ENCODE results near the gene TOPAZ1. TPM values are rescaled to one million over a fixed set of nuclear protein-coding genes. Genes with fewer than 3 reads are reported as not detected.
A peak's percentile ranks its signal among the peaks of the same experiment; 100 is the strongest.

TOPAZ1 gene
- total and polyA plus RNA-seq, 2 experiments from 2014 or later = not detected

GRCh38 chr3:44338828-44339127 lies 97.1 kb downstream of the TOPAZ1 start:
- peak overlapping the region; percentile 45 for H2AFZ ChIP-seq

DNA sequence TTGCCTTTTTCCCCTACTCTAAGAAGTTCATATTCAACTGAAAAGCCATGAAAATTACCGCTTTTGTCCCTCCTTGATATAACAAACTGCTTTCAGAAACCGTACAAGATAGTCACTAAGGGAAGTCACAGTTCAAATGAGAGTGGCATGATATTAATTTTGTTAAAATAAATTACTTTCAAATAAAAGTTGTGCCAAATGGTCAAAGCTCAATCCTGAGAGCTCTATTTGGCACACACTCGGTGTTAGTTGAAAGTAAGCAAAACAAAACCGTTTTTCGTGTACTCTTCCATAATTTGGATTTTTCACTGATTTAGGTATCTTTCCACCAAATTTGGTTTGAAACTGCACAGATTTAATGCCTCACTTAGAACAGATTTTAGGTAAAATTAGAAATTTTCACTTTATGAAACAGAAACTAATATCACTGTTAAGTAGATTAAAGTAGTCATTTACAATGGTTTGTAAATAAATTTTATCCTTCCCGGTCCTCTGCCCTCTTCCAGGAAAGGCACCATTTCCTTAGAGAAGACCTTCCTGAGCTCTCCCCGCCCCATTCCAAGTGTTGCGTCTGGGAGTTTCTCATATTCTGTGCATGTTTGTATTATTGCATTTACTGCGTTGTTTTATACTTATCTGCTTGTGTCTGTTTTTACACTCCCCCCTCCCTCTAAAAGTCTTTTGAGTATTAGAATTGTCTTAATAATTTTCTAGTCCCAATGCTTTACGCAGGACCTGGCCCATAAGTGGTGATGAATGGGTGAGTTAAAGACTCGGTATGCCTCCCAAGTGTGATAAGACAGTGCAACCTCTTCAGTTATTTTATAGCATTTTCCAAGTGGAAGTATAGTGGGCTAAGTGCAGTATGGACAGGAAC lies 97.7 kb downstream of the TOPAZ1 start:
- Histone ChIP-seq H2AFZ (peak overlapping the region; percentile 45), H3K27ac (peak overlapping the region; percentile 97), H3K9me3 (ENCODE audit: low read depth) (no peaks in the 10 kb centered on the region), H3K4me3 (peak overlapping the region; percentile 81), H3K4me2 (peak overlapping the region; percentile 77), H3K36me3 (replicated peaks; ENCODE audit: insufficient read depth, low read depth) (no peaks in the 10 kb centered on the region), H3K79me2 (peaks cover 50% of the 10 kb centered on the region), H4K20me1 (ENCODE audit: insufficient read depth, poor library complexity, severe bottlenecking) (no peaks in the 10 kb centered on the region), H3K9me2 (replicated peaks; ENCODE audit: insufficient read depth) (no peaks in the 10 kb centered on the region), H3K27me3 (no peaks in the 10 kb centered on the region), H3K4me1 (ENCODE audit: insufficient read depth) (peaks cover 14% of the 10 kb centered on the region)
- 18% methylated on average over 11 of the region's 11 CpGs for WGBS (ENCODE audit: low lambda C conversion rate, missing lambda C conversion rate)
- TF ChIP-seq EZH2 (IDR thresholded peaks at IDR 0.05; ENCODE audit: borderline replicate concordance) (no peak), EZH2phosphoT487 (IDR thresholded peaks at IDR 0.05; ENCODE audit: low read depth, severe bottlenecking, unreplicated experiment) (no peak)
- TF ChIP-seq, protein P1, sequence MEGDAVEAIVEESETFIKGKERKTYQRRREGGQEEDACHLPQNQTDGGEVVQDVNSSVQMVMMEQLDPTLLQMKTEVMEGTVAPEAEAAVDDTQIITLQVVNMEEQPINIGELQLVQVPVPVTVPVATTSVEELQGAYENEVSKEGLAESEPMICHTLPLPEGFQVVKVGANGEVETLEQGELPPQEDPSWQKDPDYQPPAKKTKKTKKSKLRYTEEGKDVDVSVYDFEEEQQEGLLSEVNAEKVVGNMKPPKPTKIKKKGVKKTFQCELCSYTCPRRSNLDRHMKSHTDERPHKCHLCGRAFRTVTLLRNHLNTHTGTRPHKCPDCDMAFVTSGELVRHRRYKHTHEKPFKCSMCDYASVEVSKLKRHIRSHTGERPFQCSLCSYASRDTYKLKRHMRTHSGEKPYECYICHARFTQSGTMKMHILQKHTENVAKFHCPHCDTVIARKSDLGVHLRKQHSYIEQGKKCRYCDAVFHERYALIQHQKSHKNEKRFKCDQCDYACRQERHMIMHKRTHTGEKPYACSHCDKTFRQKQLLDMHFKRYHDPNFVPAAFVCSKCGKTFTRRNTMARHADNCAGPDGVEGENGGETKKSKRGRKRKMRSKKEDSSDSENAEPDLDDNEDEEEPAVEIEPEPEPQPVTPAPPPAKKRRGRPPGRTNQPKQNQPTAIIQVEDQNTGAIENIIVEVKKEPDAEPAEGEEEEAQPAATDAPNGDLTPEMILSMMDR (IDR thresholded peaks at IDR 0.05; ENCODE audit: poor library complexity) = no peak
- DNase-seq (ENCODE audit: low spot score) = peak; percentile 19

More at GRCh38 chr3:44338828-44339127, 97.1 kb downstream of the TOPAZ1 start:
- H4K20me1 ChIP-seq (ENCODE audit: insufficient read depth, poor library complexity, severe bottlenecking) = no peaks in the 10 kb centered on the region
- H3K9me3 ChIP-seq (ENCODE audit: low read depth) = no peaks in the 10 kb centered on the region
- H3K27ac ChIP-seq = peak overlapping the region; percentile 97
- H3K4me1 ChIP-seq (ENCODE audit: insufficient read depth) = peaks cover 14% of the 10 kb centered on the region
- no peaks in the 10 kb centered on the region for H3K9me2 ChIP-seq (replicated peaks; ENCODE audit: insufficient read depth)
- WGBS (ENCODE audit: low lambda C conversion rate, missing lambda C conversion rate) = under 1% methylated on average over 15 of the region's 15 CpGs
- DNase-seq (ENCODE audit: low spot score) = no peak
- H3K79me2 ChIP-seq = peaks cover 44% of the 10 kb centered on the region
- peak overlapping the region; percentile 81 for H3K4me3 ChIP-seq
- H3K4me2 ChIP-seq = peak overlapping the region; percentile 77
- no peaks in the 10 kb centered on the region for H3K27me3 ChIP-seq
- no peaks in the 10 kb centered on the region for H3K36me3 ChIP-seq (replicated peaks; ENCODE audit: insufficient read depth, low read depth)
- TF ChIP-seq EZH2 (IDR thresholded peaks at IDR 0.05; ENCODE audit: borderline replicate concordance) (no peak), EZH2phosphoT487 (IDR thresholded peaks at IDR 0.05; ENCODE audit: low read depth, severe bottlenecking, unreplicated experiment) (no peak)

- Histone ChIP-seq H3K4me3 (peak overlapping the region; percentile 81), H3K27ac (peak overlapping the region; percentile 97)
- 76% methylated on average over 3 of the region's 3 CpGs for WGBS (ENCODE audit: low lambda C conversion rate, missing lambda C conversion rate)
Measured at GRCh38 chr3:44340058-44340395, 98.3 kb downstream of the TOPAZ1 start.

More at GRCh38 chr3:44340058-44340395, 98.3 kb downstream of the TOPAZ1 start:
- Histone ChIP-seq H4K20me1 (ENCODE audit: insufficient read depth, poor library complexity, severe bottlenecking) (no peaks in the 10 kb centered on the region), H3K9me2 (replicated peaks; ENCODE audit: insufficient read depth) (no peaks in the 10 kb centered on the region), H3K4me1 (ENCODE audit: insufficient read depth) (peaks cover 14% of the 10 kb centered on the region), H3K36me3 (replicated peaks; ENCODE audit: insufficient read depth, low read depth) (no peaks in the 10 kb centered on the region), H2AFZ (no peak overlapping the region), H3K79me2 (peaks cover 54% of the 10 kb centered on the region), H3K9me3 (ENCODE audit: low read depth) (no peaks in the 10 kb centered on the region), H3K4me2 (peak overlapping the region; percentile 77), H3K27me3 (no peaks in the 10 kb centered on the region)
- no peak for DNase-seq (ENCODE audit: low spot score)
- TF ChIP-seq, protein P1 (IDR thresholded peaks at IDR 0.05; ENCODE audit: poor library complexity) = no peak
- TF ChIP-seq EZH2phosphoT487 (IDR thresholded peaks at IDR 0.05; ENCODE audit: low read depth, severe bottlenecking, unreplicated experiment) = no peak
- no peak for TF ChIP-seq EZH2 (IDR thresholded peaks at IDR 0.05; ENCODE audit: borderline replicate concordance)

Data from hepatocyte (in vitro differentiated cells).